ENCODE data around the gene HOXD13.

HOXD13 gene

GRCh38 chr2:176102309-176102866 is 9.9 kb downstream of the HOXD13 start:
- no peak for ATAC-seq
- TF ChIP-seq ZFP3 (CRISPR knock-in tag; IDR thresholded peaks at IDR 0.05), result no peak
- no peak for TF ChIP-seq TSHZ2 (CRISPR knock-in tag; IDR thresholded peaks at IDR 0.05)
- no peak for TF ChIP-seq CREB5 (CRISPR knock-in tag; IDR thresholded peaks at IDR 0.05; ENCODE audit: low read depth)
- no peak for TF ChIP-seq GLIS3 (CRISPR knock-in tag; IDR thresholded peaks at IDR 0.05)
- no peak for TF ChIP-seq ZNF70 (CRISPR knock-in tag; IDR thresholded peaks at IDR 0.05)
- TF ChIP-seq ZNF565 (CRISPR knock-in tag; conservative IDR thresholded peaks at IDR 0.05; ENCODE audit: low read depth), result no peak
- TF ChIP-seq TCF4 (CRISPR knock-in tag; IDR thresholded peaks at IDR 0.05; ENCODE audit: borderline replicate concordance), result no peak
- TF ChIP-seq CSRNP3 (CRISPR knock-in tag; IDR thresholded peaks at IDR 0.05), result no peak
- no peak for TF ChIP-seq SNAI2 (CRISPR knock-in tag; IDR thresholded peaks at IDR 0.05)
- no peak for TF ChIP-seq ARNTL (CRISPR knock-in tag; IDR thresholded peaks at IDR 0.05; ENCODE audit: borderline replicate concordance, low read depth)
- no peak for TF ChIP-seq ZFP30 (CRISPR knock-in tag; IDR thresholded peaks at IDR 0.05)
- TF ChIP-seq PATZ1 (CRISPR knock-in tag; IDR thresholded peaks at IDR 0.05; ENCODE audit: borderline replicate concordance), result no peak
- no peak for TF ChIP-seq RARB (CRISPR knock-in tag; IDR thresholded peaks at IDR 0.05)

- no peak for TF ChIP-seq SNAI2 (CRISPR knock-in tag; IDR thresholded peaks at IDR 0.05)
- ATAC-seq, result no peak
Measured at GRCh38 chr2:176103194-176103593, 10.7 kb downstream of the HOXD13 start.

- TF ChIP-seq CSDC2 (CRISPR knock-in tag; IDR thresholded peaks at IDR 0.05), result no peak
- TF ChIP-seq SNAI2 (CRISPR knock-in tag; IDR thresholded peaks at IDR 0.05), result no peak
- TF ChIP-seq CSRNP3 (CRISPR knock-in tag; IDR thresholded peaks at IDR 0.05), result no peak
- TF ChIP-seq OSR1 (CRISPR knock-in tag; IDR thresholded peaks at IDR 0.05), result no peak
- TF ChIP-seq GLIS3 (CRISPR knock-in tag; IDR thresholded peaks at IDR 0.05), result no peak
- TF ChIP-seq PPARA (CRISPR knock-in tag; IDR thresholded peaks at IDR 0.05; ENCODE audit: borderline replicate concordance), result no peak
- TF ChIP-seq RARB (CRISPR knock-in tag; IDR thresholded peaks at IDR 0.05), result no peak
- TF ChIP-seq TOX (CRISPR knock-in tag; IDR thresholded peaks at IDR 0.05; ENCODE audit: borderline replicate concordance), result no peak
- TF ChIP-seq ZFP30 (CRISPR knock-in tag; IDR thresholded peaks at IDR 0.05), result no peak
- TF ChIP-seq BACH2 (CRISPR knock-in tag; IDR thresholded peaks at IDR 0.05; ENCODE audit: borderline replicate concordance), result no peak
- no peak for TF ChIP-seq TCF4 (CRISPR knock-in tag; IDR thresholded peaks at IDR 0.05; ENCODE audit: borderline replicate concordance)
- TF ChIP-seq ZNF565 (CRISPR knock-in tag; conservative IDR thresholded peaks at IDR 0.05; ENCODE audit: low read depth), result no peak
- no peak for TF ChIP-seq TSHZ2 (CRISPR knock-in tag; IDR thresholded peaks at IDR 0.05)
- no peak for TF ChIP-seq ZFP3 (CRISPR knock-in tag; IDR thresholded peaks at IDR 0.05)
- no peak for TF ChIP-seq ISL1 (CRISPR knock-in tag; IDR thresholded peaks at IDR 0.05)
- no peak for TF ChIP-seq PATZ1 (CRISPR knock-in tag; IDR thresholded peaks at IDR 0.05; ENCODE audit: borderline replicate concordance)
- no peak for TF ChIP-seq CREB5 (CRISPR knock-in tag; IDR thresholded peaks at IDR 0.05; ENCODE audit: low read depth)
- no peak for TF ChIP-seq ZC3H10 (CRISPR knock-in tag; IDR thresholded peaks at IDR 0.05)
- no peak for ATAC-seq
Measured at GRCh38 chr2:176103742-176104315, 11.3 kb downstream of the HOXD13 start.
